ENCODE measurements around the gene OBP2A.

The OBP2A gene

DNA sequence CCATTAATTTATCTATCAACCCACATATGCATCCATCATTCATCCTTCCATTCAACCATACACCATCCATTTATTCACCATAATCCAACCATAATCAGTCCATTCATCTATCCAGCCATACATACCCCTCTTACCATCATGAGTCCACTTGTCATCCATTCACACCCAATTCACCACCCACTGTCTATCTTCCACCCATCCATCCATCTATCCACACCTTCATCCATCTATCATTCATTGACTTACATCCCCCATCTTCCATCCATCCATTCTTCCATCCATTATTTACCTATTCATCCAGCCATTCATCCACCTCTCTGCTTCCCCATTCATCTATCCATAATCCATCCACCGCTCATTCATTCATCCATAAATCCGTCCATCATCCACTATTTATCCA is 33.4 kb downstream of the OBP2A start:
- Histone ChIP-seq H3K4me1 (ENCODE audit: control insufficient read depth, low read depth, low read length) (no peaks in the 10 kb centered on the region), H3K36me3 (ENCODE audit: control insufficient read depth, low read depth, low read length) (no peaks in the 10 kb centered on the region), H3K9me3 (ENCODE audit: control insufficient read depth, low read depth, low read length) (no peaks in the 10 kb centered on the region), H3K9ac (ENCODE audit: low read length) (no peak overlapping the region), H3K27ac (ENCODE audit: low read length) (no peak overlapping the region), H3K4me3 (ENCODE audit: low read length) (no peak overlapping the region), H3K27me3 (ENCODE audit: control insufficient read depth, insufficient read depth, low read length) (no peaks in the 10 kb centered on the region)

DNA sequence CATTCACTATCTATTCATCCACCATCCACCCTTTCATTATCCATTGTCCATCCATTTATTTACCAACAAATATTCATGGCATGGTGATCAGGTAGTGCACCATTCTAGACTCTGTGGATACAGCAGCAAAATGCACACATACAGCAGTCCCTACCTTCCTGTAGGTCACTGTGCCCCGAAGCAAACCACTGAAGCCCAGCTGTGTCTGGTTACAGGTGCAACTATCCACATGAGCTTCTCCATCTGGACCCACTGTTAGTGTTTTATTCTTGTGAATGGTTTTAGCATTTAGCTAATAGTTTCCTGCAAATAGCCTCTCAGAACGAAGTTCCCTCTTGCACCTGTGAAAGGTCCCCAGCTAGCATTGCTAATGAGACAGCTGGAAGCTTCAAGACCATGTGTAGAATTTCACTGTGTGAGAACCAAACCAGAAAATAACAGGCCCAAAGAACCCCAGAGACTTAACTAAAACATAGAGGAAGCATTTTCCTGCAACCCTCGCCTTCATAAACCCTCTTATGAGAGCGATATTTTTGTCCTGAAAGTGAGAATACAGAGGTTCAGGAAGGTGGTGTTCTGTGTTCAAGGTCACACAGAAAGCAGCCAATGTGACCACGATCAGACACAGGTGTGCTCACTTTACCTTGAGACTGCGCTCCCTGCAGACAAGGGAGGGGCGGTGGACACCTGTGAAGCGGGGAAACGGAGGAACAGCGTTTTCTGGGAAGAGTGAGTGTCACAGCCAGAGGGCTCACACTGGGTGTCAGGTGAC is 34.1 kb downstream of the OBP2A start:
- Histone ChIP-seq H3K36me3 (ENCODE audit: control insufficient read depth, low read depth, low read length) (no peaks in the 10 kb centered on the region), H3K27me3 (ENCODE audit: control insufficient read depth, insufficient read depth, low read length) (no peaks in the 10 kb centered on the region), H3K9ac (ENCODE audit: low read length) (no peak overlapping the region), H3K4me1 (ENCODE audit: control insufficient read depth, low read depth, low read length) (no peaks in the 10 kb centered on the region), H3K9me3 (ENCODE audit: control insufficient read depth, low read depth, low read length) (no peaks in the 10 kb centered on the region), H3K27ac (ENCODE audit: low read length) (no peak overlapping the region), H3K4me3 (ENCODE audit: low read length) (no peak overlapping the region)

DNA sequence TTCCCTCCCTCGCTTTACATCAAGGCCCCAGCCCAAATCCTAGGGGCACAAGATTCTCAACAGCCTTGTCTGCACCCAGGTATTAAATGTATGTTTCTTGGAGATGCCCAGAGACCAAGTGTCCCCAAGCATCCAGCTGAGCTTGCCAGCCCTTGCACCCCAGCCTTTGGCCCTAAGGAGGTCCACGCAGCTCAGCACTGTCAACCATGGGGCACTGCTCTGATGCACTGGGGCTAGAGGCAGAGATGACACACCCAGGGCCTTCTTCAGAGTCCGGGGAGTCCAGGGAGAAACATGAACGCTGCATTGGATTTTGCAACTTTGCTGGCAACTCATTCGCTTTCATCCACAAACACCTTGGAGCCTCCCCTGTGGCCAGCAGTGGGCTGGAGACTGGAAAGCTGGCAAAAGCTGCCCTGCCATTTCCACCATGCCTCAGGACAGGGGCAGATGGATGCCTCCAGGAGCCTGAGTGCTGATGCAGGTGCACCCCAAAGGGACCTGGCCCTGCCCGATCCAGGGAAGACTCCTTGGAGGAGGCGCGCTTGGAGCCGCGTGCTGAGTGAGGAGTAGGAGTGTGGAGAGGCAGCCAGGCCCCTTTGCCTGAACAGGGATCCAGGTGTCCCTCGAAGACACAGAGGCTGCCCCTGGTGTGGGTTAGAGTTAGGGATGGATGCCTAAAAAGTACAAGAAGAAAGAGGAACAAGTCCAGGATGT is 34.9 kb downstream of the OBP2A start:
- H3K4me1 ChIP-seq (ENCODE audit: control insufficient read depth, low read depth, low read length), result no peaks in the 10 kb centered on the region
- no peak overlapping the region for H3K27ac ChIP-seq (ENCODE audit: low read length)
- H3K9ac ChIP-seq (ENCODE audit: low read length), result no peak overlapping the region
- no peaks in the 10 kb centered on the region for H3K27me3 ChIP-seq (ENCODE audit: control insufficient read depth, insufficient read depth, low read length)
- H3K4me3 ChIP-seq (ENCODE audit: low read length), result no peak overlapping the region
- no peaks in the 10 kb centered on the region for H3K36me3 ChIP-seq (ENCODE audit: control insufficient read depth, low read depth, low read length)
- no peaks in the 10 kb centered on the region for H3K9me3 ChIP-seq (ENCODE audit: control insufficient read depth, low read depth, low read length)

DNA sequence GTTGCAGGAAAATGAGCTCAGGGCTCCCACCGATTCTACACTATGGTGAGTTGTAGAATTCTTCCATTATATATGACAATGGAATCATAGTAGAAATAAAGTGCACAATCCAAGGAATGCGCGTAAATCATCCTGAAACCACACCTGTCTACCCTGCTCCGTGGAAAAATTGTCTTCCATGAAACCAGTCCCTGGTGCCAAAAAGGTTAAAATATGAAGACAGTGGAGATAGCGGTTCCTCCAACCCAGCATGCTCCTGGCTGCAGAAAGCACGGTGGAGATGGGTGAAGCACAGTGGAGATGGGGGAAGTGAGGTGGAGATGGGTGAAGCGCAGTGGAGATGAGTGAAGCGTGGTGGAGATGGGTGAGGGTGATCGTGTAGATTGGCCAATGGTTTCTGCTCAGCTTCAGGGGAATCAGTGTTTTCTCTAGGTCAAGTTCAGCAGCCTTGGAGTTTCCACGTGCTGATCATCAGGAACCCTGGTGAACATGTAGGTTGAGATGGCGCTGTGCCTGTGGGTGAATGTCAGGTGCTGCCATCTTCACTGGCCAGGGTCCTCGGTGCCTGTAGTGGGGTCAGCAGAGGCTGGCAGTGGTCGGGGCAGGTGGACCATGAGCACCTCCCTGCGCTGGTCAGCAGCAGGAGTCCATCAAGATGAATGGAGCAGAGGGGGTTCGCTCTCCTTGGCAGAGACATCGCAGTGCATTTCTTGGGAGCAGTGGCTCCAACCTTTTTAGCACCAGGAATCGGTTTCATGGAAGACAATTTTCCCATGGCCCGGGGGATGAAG is 35.9 kb downstream of the OBP2A start:
- Histone ChIP-seq H3K9me3 (ENCODE audit: control insufficient read depth, low read depth, low read length) (no peaks in the 10 kb centered on the region), H3K36me3 (ENCODE audit: control insufficient read depth, low read depth, low read length) (no peaks in the 10 kb centered on the region), H3K27ac (ENCODE audit: low read length) (no peak overlapping the region), H3K4me1 (ENCODE audit: control insufficient read depth, low read depth, low read length) (no peaks in the 10 kb centered on the region), H3K9ac (ENCODE audit: low read length) (no peak overlapping the region), H3K27me3 (ENCODE audit: control insufficient read depth, insufficient read depth, low read length) (no peaks in the 10 kb centered on the region), H3K4me3 (ENCODE audit: low read length) (no peak overlapping the region)

DNA sequence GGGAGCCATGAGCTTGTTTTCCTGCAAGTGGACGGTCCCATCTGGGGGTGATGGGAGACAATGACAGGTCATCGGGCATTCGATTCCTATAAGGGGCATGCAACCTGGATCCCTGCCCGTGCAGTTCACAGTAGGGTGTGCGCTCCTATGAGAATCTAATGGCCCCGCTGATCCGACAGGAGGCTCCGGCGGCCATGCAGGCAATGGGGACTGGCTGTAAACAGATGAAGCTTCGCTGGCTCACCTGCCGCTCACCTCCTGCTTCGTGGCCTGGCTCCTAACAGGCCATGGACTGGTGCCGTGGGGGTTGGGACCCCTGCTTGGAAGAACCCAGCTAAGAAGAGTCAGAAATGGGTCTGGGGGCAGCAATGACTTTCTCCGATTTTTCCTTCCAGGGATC is 36.6 kb downstream of the OBP2A start:
- Histone ChIP-seq H3K9ac (ENCODE audit: low read length) (no peak overlapping the region), H3K4me1 (ENCODE audit: control insufficient read depth, low read depth, low read length) (no peaks in the 10 kb centered on the region), H3K9me3 (ENCODE audit: control insufficient read depth, low read depth, low read length) (no peaks in the 10 kb centered on the region), H3K27ac (ENCODE audit: low read length) (no peak overlapping the region), H3K36me3 (ENCODE audit: control insufficient read depth, low read depth, low read length) (no peaks in the 10 kb centered on the region), H3K27me3 (ENCODE audit: control insufficient read depth, insufficient read depth, low read length) (no peaks in the 10 kb centered on the region), H3K4me3 (ENCODE audit: low read length) (no peak overlapping the region)

DNA sequence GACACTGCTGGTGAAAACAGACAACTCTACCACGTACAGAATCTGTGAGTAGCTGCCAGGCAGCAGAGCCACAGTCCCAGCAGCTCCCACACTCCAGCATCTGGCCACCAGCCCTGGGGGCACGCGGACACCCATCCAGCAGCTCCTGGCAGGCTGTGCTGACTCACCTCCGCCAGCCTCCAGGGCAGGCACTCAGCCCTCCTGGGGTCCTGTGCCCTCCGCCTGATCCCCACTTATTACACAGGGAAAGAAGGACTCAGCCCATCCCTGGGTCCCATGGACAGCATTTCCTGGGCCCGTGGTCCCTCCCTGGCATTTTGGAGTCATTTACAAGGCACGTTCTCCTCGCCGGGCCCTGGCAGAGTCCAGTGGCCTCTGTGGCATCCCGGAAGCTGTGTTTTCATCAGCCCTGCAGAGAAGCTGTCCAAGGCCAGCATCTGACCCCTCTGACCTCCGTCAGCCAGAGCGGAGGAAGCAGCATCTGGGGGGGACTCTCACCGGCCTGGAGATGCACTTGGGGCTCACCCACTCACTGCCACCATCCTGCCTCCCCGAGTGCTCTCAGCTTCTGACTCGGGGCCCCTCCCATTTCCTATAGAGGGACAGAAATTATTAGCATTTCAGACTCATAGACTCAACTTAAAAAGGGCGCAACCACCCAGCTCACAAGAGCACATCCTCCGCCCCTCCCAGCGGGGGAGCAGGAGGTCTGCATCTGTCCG is 37.2 kb downstream of the OBP2A start:
- no peak overlapping the region for H3K4me3 ChIP-seq (ENCODE audit: low read length)
- H3K4me1 ChIP-seq (ENCODE audit: control insufficient read depth, low read depth, low read length), result no peaks in the 10 kb centered on the region
- no peaks in the 10 kb centered on the region for H3K36me3 ChIP-seq (ENCODE audit: control insufficient read depth, low read depth, low read length)
- H3K27me3 ChIP-seq (ENCODE audit: control insufficient read depth, insufficient read depth, low read length), result no peaks in the 10 kb centered on the region
- H3K27ac ChIP-seq (ENCODE audit: low read length), result no peak overlapping the region
- no peaks in the 10 kb centered on the region for H3K9me3 ChIP-seq (ENCODE audit: control insufficient read depth, low read depth, low read length)
- H3K9ac ChIP-seq (ENCODE audit: low read length), result no peak overlapping the region

DNA sequence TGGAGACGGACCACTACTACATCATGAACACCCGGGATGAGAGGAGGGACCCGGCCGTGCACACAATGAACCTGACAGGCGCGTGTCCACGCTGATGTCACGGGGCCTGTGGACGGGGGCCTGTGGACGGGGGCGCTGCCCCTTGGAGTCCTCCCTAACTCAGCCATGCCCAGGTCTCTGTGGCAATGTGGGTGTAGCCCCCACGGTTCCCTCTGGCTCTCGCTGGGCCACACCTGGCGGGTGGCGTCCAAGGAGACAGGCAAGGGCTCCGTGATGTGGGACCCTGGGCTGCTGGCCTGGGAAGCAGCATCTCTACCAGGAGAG is 37.7 kb downstream of the OBP2A start:
- Histone ChIP-seq H3K27ac (ENCODE audit: low read length) (no peak overlapping the region), H3K9ac (ENCODE audit: low read length) (no peak overlapping the region), H3K4me1 (ENCODE audit: control insufficient read depth, low read depth, low read length) (no peaks in the 10 kb centered on the region), H3K27me3 (ENCODE audit: control insufficient read depth, insufficient read depth, low read length) (no peaks in the 10 kb centered on the region), H3K36me3 (ENCODE audit: control insufficient read depth, low read depth, low read length) (no peaks in the 10 kb centered on the region), H3K9me3 (ENCODE audit: control insufficient read depth, low read depth, low read length) (no peaks in the 10 kb centered on the region), H3K4me3 (ENCODE audit: low read length) (no peak overlapping the region)

DNA sequence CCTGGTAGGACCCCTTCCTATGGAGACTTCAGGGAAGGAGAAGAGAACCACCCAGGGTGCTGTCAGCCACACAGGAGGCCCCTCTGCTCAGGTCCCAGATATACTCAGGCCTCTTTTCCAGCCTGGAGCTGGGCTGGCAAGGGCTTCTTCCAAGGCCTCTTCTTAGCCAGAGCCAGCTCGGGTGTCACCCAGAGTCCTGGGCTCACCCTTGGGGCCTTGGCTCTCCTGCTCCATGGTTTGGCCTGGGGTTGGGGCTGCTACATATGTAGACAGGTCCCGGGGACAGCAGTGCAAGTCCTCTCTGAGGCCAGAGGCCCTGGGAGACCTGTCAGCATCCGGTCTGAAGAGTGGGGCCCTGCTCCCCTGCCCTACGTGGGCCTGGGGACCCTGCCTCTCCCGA is 38.4 kb downstream of the OBP2A start:
- Histone ChIP-seq H3K4me3 (ENCODE audit: low read length) (no peak overlapping the region), H3K27ac (ENCODE audit: low read length) (no peak overlapping the region), H3K27me3 (ENCODE audit: control insufficient read depth, insufficient read depth, low read length) (no peaks in the 10 kb centered on the region), H3K9me3 (ENCODE audit: control insufficient read depth, low read depth, low read length) (no peaks in the 10 kb centered on the region), H3K36me3 (ENCODE audit: control insufficient read depth, low read depth, low read length) (no peaks in the 10 kb centered on the region), H3K4me1 (ENCODE audit: control insufficient read depth, low read depth, low read length) (no peaks in the 10 kb centered on the region), H3K9ac (ENCODE audit: low read length) (no peak overlapping the region)

DNA sequence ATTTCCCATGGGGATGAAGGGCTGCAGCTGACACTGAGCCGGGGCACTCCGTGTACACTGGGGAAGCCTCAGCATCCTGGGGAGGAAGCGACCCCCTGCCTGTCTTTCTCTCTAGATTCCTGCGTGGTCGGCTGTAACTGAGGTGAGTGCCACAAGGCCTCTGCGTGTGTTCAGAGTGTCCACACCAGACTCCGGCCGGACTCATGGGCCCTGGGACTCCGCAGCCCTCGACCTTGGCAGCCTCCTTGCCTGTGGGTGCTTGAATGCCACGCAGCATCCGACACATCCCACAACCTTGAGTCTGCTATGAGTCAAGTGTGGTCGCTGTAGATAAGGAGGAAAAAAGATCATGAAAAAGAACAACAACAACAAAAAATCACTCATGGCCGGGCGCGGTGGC is 39.0 kb downstream of the OBP2A start:
- no peaks in the 10 kb centered on the region for H3K4me1 ChIP-seq (ENCODE audit: control insufficient read depth, low read depth, low read length)
- no peak overlapping the region for H3K9ac ChIP-seq (ENCODE audit: low read length)
- H3K4me3 ChIP-seq (ENCODE audit: low read length), result no peak overlapping the region
- H3K36me3 ChIP-seq (ENCODE audit: control insufficient read depth, low read depth, low read length), result no peaks in the 10 kb centered on the region
- H3K27ac ChIP-seq (ENCODE audit: low read length), result no peak overlapping the region
- no peaks in the 10 kb centered on the region for H3K9me3 ChIP-seq (ENCODE audit: control insufficient read depth, low read depth, low read length)
- no peaks in the 10 kb centered on the region for H3K27me3 ChIP-seq (ENCODE audit: control insufficient read depth, insufficient read depth, low read length)

DNA sequence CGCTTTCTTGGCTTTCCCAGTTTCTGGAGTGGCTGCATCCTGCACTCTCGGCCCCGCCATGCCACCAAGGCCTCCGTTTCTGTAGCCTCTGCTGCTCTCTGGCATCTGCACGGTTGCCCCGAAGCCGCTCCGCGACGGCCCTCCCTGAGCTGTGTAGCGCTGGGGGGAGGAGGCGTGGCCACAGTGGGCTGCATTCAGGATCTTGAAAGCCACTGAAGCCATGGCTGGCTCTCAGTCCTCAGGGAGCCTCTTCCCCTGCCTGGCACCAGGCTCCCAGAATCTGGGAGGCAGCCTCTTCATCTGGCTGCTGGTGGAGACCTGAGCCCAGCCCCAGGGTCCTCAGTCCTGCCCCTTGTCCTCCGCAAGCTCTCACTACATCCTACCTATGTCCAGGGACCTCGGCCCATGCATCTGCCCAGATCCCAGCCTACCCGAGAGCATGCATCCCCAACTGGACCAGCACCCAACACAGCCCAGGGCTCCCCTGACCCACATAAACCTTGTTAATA is 40.7 kb downstream of the OBP2A start:
- H3K4me1 ChIP-seq (ENCODE audit: control insufficient read depth, low read depth, low read length), result no peaks in the 10 kb centered on the region
- no peak overlapping the region for H3K27ac ChIP-seq (ENCODE audit: low read length)
- H3K4me3 ChIP-seq (ENCODE audit: low read length), result no peak overlapping the region
- no peak overlapping the region for H3K9ac ChIP-seq (ENCODE audit: low read length)
- H3K36me3 ChIP-seq (ENCODE audit: control insufficient read depth, low read depth, low read length), result no peaks in the 10 kb centered on the region
- H3K9me3 ChIP-seq (ENCODE audit: control insufficient read depth, low read depth, low read length), result no peaks in the 10 kb centered on the region
- no peaks in the 10 kb centered on the region for H3K27me3 ChIP-seq (ENCODE audit: control insufficient read depth, insufficient read depth, low read length)

DNA sequence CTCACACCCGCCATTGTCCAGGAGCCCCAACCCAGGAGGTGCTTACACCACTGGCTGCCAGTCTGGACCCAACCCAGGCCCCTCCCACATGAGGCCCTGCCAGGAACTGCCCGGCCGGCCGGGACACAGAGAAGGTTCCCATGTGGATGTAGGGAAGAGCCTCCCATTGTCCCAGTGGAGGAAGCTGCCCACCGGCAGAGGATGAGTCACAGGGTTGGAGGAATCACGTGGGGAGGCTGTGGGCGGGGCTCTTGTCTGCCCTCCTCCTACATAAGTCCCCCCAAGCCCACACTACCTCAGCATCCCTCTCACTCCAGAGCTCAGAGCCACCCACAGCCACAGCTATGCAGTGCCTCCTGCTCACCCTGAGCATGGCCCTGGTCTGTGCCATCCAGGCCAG is 41.7 kb downstream of the OBP2A start:
- H3K9ac ChIP-seq (ENCODE audit: low read length), result no peak overlapping the region
- no peaks in the 10 kb centered on the region for H3K4me1 ChIP-seq (ENCODE audit: control insufficient read depth, low read depth, low read length)
- H3K27ac ChIP-seq (ENCODE audit: low read length), result no peak overlapping the region
- H3K4me3 ChIP-seq (ENCODE audit: low read length), result no peak overlapping the region
- H3K9me3 ChIP-seq (ENCODE audit: control insufficient read depth, low read depth, low read length), result no peaks in the 10 kb centered on the region
- no peaks in the 10 kb centered on the region for H3K36me3 ChIP-seq (ENCODE audit: control insufficient read depth, low read depth, low read length)
- H3K27me3 ChIP-seq (ENCODE audit: control insufficient read depth, insufficient read depth, low read length), result no peaks in the 10 kb centered on the region

Measured in iPS-18a (cell line).